Measurements from ENCODE around the gene AGAP1. TPM values are rescaled to one million over a fixed set of nuclear protein-coding genes. Genes with fewer than 3 reads are reported as not detected.

The AGAP1 gene
- total RNA-seq, 1 donor = 10.8 TPM

DNA sequence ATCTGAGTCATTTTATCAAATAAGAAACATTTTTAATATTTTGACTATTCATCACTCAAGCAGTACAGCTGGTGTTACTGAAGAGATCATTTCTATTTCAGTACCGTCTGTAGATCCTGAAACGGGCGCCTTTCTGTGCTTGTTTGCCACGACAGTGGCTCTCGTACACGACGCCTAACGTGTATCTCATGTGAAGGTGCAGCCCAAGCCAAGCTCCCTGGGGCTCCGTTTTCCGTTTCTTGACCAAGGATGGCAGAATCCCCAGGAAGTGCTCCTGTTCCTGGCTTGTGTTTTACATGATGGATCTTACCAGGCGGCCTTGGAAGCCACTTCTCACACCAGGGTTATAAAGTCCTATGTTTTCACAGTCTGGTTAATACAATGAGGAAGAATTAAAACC lies 353.7 kb downstream of the AGAP1 start:
- no peak overlapping the region for H3K4me3 ChIP-seq (ENCODE audit: low read depth, low read length)
- no peak for DNase-seq (ENCODE audit: low read depth)
- TF ChIP-seq, protein P1, sequence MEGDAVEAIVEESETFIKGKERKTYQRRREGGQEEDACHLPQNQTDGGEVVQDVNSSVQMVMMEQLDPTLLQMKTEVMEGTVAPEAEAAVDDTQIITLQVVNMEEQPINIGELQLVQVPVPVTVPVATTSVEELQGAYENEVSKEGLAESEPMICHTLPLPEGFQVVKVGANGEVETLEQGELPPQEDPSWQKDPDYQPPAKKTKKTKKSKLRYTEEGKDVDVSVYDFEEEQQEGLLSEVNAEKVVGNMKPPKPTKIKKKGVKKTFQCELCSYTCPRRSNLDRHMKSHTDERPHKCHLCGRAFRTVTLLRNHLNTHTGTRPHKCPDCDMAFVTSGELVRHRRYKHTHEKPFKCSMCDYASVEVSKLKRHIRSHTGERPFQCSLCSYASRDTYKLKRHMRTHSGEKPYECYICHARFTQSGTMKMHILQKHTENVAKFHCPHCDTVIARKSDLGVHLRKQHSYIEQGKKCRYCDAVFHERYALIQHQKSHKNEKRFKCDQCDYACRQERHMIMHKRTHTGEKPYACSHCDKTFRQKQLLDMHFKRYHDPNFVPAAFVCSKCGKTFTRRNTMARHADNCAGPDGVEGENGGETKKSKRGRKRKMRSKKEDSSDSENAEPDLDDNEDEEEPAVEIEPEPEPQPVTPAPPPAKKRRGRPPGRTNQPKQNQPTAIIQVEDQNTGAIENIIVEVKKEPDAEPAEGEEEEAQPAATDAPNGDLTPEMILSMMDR (IDR thresholded peaks at IDR 0.05; ENCODE audit: insufficient read depth, low read depth, low read length) = no peak

DNA sequence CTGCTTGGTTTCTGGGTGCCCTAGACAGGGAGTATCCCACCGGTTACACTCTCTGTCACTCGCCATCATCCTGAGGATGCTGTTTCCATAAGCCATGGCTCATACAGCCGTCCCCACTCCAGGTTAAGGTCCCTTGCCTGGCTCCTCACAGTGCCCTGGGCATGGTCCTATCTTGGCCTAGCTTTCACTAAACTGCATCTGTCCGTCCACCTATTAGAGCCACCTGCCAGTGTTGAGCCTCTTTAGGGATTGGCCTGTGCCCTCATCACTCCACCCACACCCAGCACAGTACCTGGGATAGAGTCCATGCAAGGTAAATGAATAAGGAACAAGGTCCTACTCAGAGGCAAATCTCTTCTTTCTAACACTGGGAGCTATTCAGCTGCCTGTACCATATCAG lies 354.2 kb downstream of the AGAP1 start:
- no peak overlapping the region for H3K4me3 ChIP-seq (ENCODE audit: low read depth, low read length)
- DNase-seq (ENCODE audit: low read depth) = no peak
- TF ChIP-seq, protein P1 (IDR thresholded peaks at IDR 0.05; ENCODE audit: insufficient read depth, low read depth, low read length) = no peak

- no peak overlapping the region for H3K4me3 ChIP-seq (ENCODE audit: low read depth, low read length)
- TF ChIP-seq, protein P1 (IDR thresholded peaks at IDR 0.05; ENCODE audit: insufficient read depth, low read depth, low read length) = no peak
- DNase-seq (ENCODE audit: low read depth) = no peak
These were observed 355.1 kb downstream of the AGAP1 start for GRCh38 chr2:235848946-235849345.

DNA sequence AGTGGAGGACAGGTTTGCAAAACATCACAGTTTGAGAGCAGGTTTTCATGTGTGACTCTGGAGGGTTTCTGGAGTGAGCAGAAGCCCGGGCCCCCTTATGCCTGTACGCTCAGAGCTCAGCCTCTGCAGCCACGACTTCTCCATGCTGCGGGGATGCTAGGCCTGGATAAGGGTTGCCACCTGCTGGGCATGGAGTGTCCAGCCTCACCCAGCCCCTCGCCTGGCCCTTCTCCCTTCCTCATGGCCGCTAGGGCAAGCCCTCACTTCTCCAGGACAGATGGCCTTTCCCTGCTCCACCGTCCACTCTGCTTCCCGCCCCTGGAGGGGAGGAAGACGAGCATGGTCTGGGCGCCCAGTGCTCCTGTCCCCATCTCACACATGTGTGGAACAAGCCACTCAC lies 355.6 kb downstream of the AGAP1 start:
- DNase-seq (ENCODE audit: low read depth) = no peak
- H3K4me3 ChIP-seq (ENCODE audit: low read depth, low read length) = no peak overlapping the region
- TF ChIP-seq, protein P1 (IDR thresholded peaks at IDR 0.05; ENCODE audit: insufficient read depth, low read depth, low read length) = no peak

- TF ChIP-seq, protein P1 (IDR thresholded peaks at IDR 0.05; ENCODE audit: insufficient read depth, low read depth, low read length) = no peak
- no peak overlapping the region for H3K4me3 ChIP-seq (ENCODE audit: low read depth, low read length)
- DNase-seq (ENCODE audit: low read depth) = no peak
These were observed 356.4 kb downstream of the AGAP1 start for GRCh38 chr2:235850289-235850688.

- no peak overlapping the region for H3K4me3 ChIP-seq (ENCODE audit: low read depth, low read length)
- no peak for DNase-seq (ENCODE audit: low read depth)
- TF ChIP-seq, protein P1 (IDR thresholded peaks at IDR 0.05; ENCODE audit: insufficient read depth, low read depth, low read length) = no peak
These were observed 357.1 kb downstream of the AGAP1 start for GRCh38 chr2:235850771-235851551.

Data from fibroblast of villous mesenchyme (primary cell).